ENCODE results near the gene USP4. TPM values are rescaled to one million over a fixed set of nuclear protein-coding genes. Genes with fewer than 3 reads are reported as not detected.
"Not testable (repeated sequence)": the region's sequence is repeated elsewhere in the genome, so short reads cannot be mapped to it uniquely, and the experiment has no call there.

USP4 gene
- total RNA-seq, 1 experiment from 2014 or later = 43.5 TPM

DNA sequence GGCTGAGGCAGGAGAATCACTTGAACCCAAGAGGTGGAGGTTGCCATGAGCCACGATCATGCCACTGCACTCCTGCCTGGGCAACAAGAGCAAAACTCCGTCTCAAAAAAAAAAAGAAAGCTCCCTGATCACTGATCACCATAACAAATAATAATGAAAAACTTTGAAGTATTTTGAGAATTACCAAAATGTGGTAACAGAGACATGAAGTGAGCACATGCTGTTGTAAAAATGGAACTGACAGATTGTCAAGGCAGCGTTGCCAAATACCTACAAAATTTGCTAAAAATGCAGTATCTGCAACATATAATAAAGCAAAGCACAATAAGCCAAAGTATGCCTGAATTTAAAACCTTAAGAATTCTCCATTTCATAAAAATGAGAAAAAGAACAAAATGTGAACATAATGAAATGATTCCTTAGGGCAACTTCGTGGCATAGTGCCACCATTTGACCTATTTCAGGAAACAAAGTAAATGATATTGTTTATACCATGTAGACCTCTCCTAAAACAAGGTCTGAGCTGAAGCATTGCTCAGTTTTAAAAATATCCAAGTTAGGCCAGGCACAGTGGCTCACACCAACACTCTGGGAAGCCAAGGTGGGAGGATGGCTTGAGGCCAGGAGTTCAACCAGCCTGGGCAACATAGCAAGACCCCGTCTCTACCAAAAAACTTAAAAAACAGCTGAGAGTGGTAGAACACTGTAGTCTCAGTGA lies 5.8 kb downstream of the USP4 start:
- H3K9me3 Mint-ChIP-seq (ENCODE audit: low read depth, unreplicated experiment) = no peaks in the 10 kb centered on the region
- no peak overlapping the region for H3K27ac Mint-ChIP-seq (ENCODE audit: unreplicated experiment)
- CTCF ChIA-PET = no interaction called here
- H3K27me3 Mint-ChIP-seq (ENCODE audit: unreplicated experiment) = no peaks in the 10 kb centered on the region
- TF ChIP-seq, protein P1, sequence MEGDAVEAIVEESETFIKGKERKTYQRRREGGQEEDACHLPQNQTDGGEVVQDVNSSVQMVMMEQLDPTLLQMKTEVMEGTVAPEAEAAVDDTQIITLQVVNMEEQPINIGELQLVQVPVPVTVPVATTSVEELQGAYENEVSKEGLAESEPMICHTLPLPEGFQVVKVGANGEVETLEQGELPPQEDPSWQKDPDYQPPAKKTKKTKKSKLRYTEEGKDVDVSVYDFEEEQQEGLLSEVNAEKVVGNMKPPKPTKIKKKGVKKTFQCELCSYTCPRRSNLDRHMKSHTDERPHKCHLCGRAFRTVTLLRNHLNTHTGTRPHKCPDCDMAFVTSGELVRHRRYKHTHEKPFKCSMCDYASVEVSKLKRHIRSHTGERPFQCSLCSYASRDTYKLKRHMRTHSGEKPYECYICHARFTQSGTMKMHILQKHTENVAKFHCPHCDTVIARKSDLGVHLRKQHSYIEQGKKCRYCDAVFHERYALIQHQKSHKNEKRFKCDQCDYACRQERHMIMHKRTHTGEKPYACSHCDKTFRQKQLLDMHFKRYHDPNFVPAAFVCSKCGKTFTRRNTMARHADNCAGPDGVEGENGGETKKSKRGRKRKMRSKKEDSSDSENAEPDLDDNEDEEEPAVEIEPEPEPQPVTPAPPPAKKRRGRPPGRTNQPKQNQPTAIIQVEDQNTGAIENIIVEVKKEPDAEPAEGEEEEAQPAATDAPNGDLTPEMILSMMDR (IDR thresholded peaks at IDR 0.05; ENCODE audit: unreplicated experiment) = no peak
- H3K4me1 Mint-ChIP-seq (ENCODE audit: low read depth, unreplicated experiment) = peaks cover 3% of the 10 kb centered on the region
- BruUV-seq (replicated peaks) = no TSS peak
- no peak for DNase-seq
- peaks cover 16% of the 10 kb centered on the region for H3K36me3 Mint-ChIP-seq (ENCODE audit: insufficient read depth, unreplicated experiment)
- intact Hi-C loops (cut with micrococcal nuclease; ENCODE audit: unreplicated experiment) = no loop called here
- H3K4me3 Mint-ChIP-seq (ENCODE audit: low read depth, unreplicated experiment) = no peak overlapping the region

DNA sequence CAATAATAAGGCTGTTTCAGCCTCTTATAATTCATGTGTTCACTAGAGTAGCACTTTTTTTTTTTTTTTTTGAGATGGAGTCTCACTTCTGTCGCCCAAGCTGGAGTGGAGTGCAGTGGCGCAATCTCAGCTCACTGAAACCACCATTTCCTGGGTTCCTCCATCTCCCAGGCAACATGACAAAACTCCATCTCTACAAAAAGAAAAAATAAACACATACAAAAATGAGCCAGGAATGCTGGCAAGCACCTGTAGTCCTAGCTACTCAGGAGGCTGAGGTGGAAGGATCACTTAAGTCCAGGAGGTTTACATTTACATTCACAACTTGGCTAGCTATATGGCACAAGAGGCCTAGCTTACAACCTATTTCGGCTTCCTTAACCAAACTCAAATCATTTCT lies 6.8 kb downstream of the USP4 start:
- DNase-seq = no peak
- TF ChIP-seq, protein P1 (IDR thresholded peaks at IDR 0.05; ENCODE audit: unreplicated experiment) = no peak
- intact Hi-C loops (cut with micrococcal nuclease; ENCODE audit: unreplicated experiment) = no loop called here
- Mint-ChIP-seq H3K27ac (ENCODE audit: unreplicated experiment) (no peak overlapping the region), H3K4me3 (ENCODE audit: low read depth, unreplicated experiment) (no peak overlapping the region), H3K36me3 (ENCODE audit: insufficient read depth, unreplicated experiment) (peaks cover 14% of the 10 kb centered on the region), H3K27me3 (ENCODE audit: unreplicated experiment) (no peaks in the 10 kb centered on the region), H3K9me3 (ENCODE audit: low read depth, unreplicated experiment) (no peaks in the 10 kb centered on the region), H3K4me1 (ENCODE audit: low read depth, unreplicated experiment) (no peaks in the 10 kb centered on the region)
- BruUV-seq (replicated peaks) = no TSS peak
- CTCF ChIA-PET = interaction anchor here (0.7 kb wide), 2 partner anchors 206 to 453 kb away, joined by 4 to 5 read pairs; partner anchors contain the start of gene IP6K1

DNA sequence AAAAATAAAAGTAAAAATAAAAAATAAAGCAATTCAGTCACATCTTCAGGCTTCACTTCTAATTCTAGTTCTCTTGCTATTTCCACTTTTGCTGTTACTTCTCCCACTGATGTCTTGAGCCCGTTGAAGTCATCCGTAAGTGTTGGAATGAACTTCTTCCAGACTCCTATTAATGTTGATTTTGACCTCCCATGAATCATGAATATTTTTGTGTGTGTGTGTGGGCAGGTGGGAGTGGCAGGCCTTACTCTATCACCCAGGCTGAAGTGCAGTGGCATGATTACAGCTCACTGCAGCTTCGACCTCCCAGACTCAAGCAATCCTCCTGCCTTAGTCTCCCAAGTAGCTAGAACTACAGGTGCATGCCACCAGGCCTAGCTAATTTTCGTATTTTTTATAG lies 10.7 kb downstream of the USP4 start:
- H3K27me3 Mint-ChIP-seq (ENCODE audit: unreplicated experiment) = no peaks in the 10 kb centered on the region
- no peaks in the 10 kb centered on the region for H3K9me3 Mint-ChIP-seq (ENCODE audit: low read depth, unreplicated experiment)
- no peak for DNase-seq
- peaks cover 22% of the 10 kb centered on the region for H3K36me3 Mint-ChIP-seq (ENCODE audit: insufficient read depth, unreplicated experiment)
- TF ChIP-seq, protein P1 (IDR thresholded peaks at IDR 0.05; ENCODE audit: unreplicated experiment) = no peak
- H3K27ac Mint-ChIP-seq (ENCODE audit: unreplicated experiment) = no peak overlapping the region
- H3K4me1 Mint-ChIP-seq (ENCODE audit: low read depth, unreplicated experiment) = no peaks in the 10 kb centered on the region
- CTCF ChIA-PET = no interaction called here
- intact Hi-C loops (cut with micrococcal nuclease; ENCODE audit: unreplicated experiment) = no loop called here
- no TSS peak for BruUV-seq (replicated peaks)
- no peak overlapping the region for H3K4me3 Mint-ChIP-seq (ENCODE audit: low read depth, unreplicated experiment)

DNA sequence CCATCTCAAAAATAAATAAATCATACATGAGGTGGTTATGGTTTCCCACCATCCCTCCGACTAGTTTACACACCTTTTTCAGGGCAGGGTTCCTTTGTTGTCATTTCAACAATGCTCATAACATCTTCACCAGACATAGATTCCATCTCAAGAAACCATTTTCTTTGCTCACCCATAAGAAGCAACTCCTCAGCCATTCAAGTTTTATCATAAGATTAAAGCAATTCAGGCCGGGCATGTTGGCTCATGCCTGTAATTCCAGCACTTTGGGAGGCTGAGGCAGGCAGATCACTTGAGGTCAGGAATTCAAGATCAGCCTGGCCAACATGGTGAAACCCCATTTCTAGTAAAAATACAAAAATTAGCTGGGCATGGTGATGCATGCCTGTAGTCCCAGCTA lies 11.5 kb downstream of the USP4 start:
- intact Hi-C loops (cut with micrococcal nuclease; ENCODE audit: unreplicated experiment); H3K4me1 Mint-ChIP-seq (ENCODE audit: low read depth, unreplicated experiment); CTCF ChIA-PET; DNase-seq; H3K4me3 Mint-ChIP-seq (ENCODE audit: low read depth, unreplicated experiment); H3K27me3 Mint-ChIP-seq (ENCODE audit: unreplicated experiment); BruUV-seq (replicated peaks); H3K9me3 Mint-ChIP-seq (ENCODE audit: low read depth, unreplicated experiment); H3K27ac Mint-ChIP-seq (ENCODE audit: unreplicated experiment): not testable (repeated sequence)
- H3K36me3 Mint-ChIP-seq (ENCODE audit: insufficient read depth, unreplicated experiment) = peaks cover 31% of the 10 kb centered on the region

DNA sequence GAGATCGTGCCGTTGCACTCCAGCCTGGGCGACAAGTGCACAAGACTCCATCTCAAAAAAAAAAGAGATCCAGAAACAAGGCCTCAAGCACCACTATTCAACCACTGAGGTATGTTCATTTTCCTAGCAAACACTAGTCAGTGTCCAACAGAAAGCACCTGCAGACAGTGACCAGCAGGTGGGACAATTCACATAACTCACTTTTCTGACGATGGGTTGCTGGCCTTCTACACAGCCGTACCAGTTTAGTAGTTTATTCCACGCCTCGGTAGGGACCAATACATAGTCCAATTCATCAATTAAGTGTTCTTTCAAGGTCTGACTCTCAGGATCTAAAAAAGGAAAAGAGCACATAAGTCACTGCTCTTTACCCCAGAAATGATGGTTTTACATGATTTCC lies 12.4 kb downstream of the USP4 start:
- Mint-ChIP-seq H3K4me3 (ENCODE audit: low read depth, unreplicated experiment) (no peak overlapping the region), H3K27ac (ENCODE audit: unreplicated experiment) (no peak overlapping the region), H3K9me3 (ENCODE audit: low read depth, unreplicated experiment) (no peaks in the 10 kb centered on the region), H3K27me3 (ENCODE audit: unreplicated experiment) (no peaks in the 10 kb centered on the region), H3K4me1 (ENCODE audit: low read depth, unreplicated experiment) (no peaks in the 10 kb centered on the region), H3K36me3 (ENCODE audit: insufficient read depth, unreplicated experiment) (peaks cover 32% of the 10 kb centered on the region)
- intact Hi-C loops (cut with micrococcal nuclease; ENCODE audit: unreplicated experiment) = no loop called here
- no TSS peak for BruUV-seq (replicated peaks)
- TF ChIP-seq, protein P1 (IDR thresholded peaks at IDR 0.05; ENCODE audit: unreplicated experiment) = no peak
- CTCF ChIA-PET = interaction anchor here (0.7 kb wide), 1 partner anchor 121 kb away, joined by 3 read pairs; no protein-coding TSS in a partner anchor
- no peak for DNase-seq

Measured in Calu3 (cell line).